CMK (cell line): ENCODE results near the gene B9D1.

Experiments used
- DNase-seq: peaks from one replicate; pipeline ENCODE4 v3.0.0-alpha.2; 2010; ENCODE audit warnings: low read depth

B9D1 gene

GRCh38 chr17:19302791-19303331 is 59.7 kb downstream of the B9D1 start:
- DNase-seq: no peak

DNA sequence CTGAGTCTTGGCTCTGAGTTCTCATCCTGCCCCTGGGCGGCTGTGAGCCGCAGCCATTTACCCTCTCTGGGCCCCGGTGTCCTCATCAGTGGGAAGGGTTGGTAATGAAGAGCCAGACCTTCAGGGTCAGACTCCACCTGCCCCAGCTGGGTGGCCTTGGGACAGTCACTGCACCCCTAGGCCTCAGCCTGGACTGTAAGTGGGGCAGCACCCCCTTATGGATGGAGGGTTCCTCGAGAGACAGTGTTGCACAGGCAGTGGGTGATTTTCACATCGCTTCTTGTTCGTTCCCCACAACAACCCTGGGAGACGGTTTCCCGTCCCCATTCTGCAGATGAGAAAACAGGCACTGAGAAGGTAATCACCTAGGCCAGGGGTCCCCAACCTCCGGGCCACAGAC is 60.5 kb downstream of the B9D1 start:
- no peak for DNase-seq

- no peak for DNase-seq
Measured at GRCh38 chr17:19301274-19301951, 61.1 kb downstream of the B9D1 start.

DNA sequence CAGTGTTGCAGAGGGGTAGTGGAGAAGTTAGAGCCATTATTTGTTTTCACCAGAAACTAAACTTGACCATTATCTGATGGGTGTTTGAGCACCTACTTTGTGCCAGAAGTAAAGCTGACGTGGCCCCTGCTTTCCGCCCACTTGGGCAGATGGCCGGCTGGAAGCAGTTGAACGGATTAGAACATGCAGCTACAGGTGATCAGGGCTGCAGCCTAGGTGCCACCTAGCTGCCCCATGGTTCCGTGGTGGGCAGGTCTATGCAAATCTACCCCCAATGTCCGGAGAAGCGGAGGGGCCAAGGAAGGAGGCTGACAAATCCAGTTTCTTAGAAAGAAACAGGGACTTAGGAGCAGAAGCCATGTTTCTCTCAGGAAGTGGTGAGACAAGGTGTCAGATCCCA is 62.7 kb downstream of the B9D1 start:
- DNase-seq: no peak

DNA sequence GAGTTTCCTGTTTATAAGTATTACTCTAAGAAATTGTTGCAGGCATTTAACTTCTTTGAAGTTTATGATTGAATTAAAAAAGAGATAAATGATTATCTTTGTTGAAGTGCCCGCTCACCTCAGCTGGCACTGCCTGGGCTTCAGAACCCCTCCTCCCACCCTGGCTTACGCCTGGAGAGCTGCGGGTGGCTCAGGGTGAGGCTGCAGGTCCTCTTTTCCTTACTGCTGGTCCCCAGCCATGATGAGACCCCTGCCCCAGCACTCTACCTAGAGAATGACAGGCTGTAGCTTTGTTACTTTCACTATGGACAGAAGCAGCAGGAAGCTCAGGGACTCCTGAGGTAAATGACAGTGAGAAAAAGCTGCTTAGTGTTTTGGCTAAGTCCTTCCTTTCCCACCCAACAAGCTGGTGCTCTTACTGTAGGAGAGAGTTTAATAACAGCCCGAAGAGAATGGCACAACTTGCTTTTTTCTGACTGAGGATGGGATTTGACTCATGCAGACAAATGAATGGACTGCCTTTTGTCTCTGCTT is 63.2 kb downstream of the B9D1 start:
- no peak for DNase-seq

- no peak for DNase-seq
Measured at GRCh38 chr17:19298569-19299213, 63.8 kb downstream of the B9D1 start.

- no peak for DNase-seq
Measured at GRCh38 chr17:19296786-19297778, 65.4 kb downstream of the B9D1 start.

GRCh38 chr17:19295473-19296135 is 66.9 kb downstream of the B9D1 start:
- DNase-seq: no peak

DNA sequence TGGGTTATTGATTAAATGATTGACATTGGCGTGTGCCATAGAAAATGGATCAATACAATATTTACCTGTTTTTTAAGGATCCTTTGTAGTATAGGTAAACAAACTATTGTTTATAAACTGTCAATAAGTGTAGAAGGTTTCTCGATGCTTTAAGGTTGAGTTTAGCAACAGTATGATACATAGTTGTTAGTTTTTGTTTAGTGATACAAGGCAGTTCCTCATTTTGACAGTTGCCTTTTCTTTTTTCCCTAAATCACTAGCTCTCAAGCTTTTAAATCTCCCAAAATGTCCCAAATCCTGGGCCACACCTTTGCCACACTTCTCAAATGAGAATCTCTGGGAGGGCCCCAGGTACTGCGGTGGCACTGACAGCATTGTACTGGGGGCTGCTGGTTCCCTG is 68.1 kb downstream of the B9D1 start:
- no peak for DNase-seq
